Fibroblast of pulmonary artery (primary cell): ENCODE measurements around the gene ALPG.
"Not testable (repeated sequence)": the region's sequence is repeated elsewhere in the genome, so short reads cannot be mapped to it uniquely, and the experiment has no call there.

Experiments
- DNase-seq: peaks from one replicate; pipeline ENCODE4 v3.0.0-alpha.2; 2010; ENCODE audit warnings: low read depth
- H3K4me3 ChIP-seq: replicated peaks from 2 replicates; pipeline ENCODE4 v1.5.1; 2011; ENCODE audit warnings: low read depth, mild to moderate bottlenecking, control low read depth, low read length, moderate library complexity
- CTCF ChIP-seq: IDR thresholded peaks from 2 replicates; pipeline ENCODE4 v1.5.1; 2011; ENCODE audit warnings: mild to moderate bottlenecking, control low read depth, low read length, inconsistent platforms; ENCODE audit errors: missing control alignments

Gene ALPG

DNA sequence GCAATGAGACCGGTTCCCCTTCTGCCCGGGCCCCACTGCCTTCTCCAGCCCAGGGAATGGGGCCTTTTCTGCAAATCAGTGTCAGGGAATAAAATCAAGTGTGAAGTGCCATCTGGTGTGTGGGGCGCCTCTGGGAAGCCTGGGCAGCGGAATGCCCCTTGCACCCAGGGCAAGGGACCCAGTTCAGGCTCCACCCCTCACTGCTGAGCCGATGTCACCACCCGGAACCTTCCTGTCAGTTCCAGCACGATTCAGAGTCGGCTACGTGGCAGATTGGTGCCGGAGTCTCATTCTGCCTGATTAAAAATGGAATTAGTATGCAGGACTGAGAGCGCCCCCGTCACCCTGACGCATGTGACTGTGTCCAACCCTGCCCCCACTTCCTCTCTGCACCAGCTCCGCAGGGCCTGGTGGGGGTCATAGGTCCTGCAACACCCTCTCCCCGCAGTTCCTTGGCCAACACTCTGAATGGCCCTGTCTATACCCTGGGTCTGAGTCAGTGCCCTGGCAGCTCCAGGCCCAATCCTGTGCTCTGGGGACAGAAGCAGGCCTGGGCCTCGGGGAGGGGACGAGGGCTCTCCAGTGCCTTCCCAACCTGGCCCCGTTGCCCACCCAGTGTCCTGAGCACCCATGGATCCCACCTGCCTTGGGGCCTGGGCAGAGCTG, 41.1 kb downstream of the ALPG start:
- H3K4me3 ChIP-seq: no peak overlapping the region
- no peak for TF ChIP-seq CTCF
- no peak for DNase-seq

DNA sequence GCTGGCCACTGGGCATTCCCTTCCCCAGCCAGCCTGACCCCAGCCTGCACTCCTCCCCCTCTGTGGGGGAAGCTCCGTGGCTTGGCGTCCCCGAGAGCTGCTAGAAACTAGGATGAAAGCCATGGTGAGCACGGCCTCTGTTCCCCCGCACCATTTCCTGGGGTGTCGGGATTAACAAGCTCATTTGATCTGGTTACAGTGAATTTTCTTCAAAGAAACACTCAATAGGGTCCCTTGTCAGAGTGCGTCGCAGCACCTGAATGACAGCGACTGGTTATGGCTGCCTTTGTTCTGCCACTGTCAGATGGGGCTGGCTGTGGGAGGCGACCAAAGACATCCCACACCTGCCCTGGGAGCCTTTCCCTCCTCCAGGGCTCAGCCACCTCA, 41.7 kb downstream of the ALPG start:
- DNase-seq: no peak
- no peak for TF ChIP-seq CTCF
- no peak overlapping the region for H3K4me3 ChIP-seq

DNA sequence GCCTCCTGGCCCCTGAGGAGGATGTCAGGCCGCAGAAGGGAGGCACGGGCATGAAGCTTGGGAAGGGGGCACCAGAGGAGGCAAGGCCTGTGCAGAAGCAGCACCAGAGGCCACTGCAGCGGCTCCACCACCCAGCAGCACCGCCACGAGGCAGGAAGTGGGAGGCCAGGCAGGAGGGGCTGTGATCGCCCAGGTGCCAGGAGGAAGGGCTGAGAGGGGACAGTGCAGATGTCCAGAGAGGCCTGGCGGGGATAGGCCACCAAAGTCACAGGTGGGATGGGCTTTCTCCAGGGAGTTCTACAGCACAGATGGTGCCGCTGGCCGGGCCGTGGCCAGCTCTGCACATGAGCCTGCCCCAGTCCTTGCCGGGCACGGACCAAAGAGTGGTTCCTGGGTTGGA, 43.3 kb downstream of the ALPG start:
- H3K4me3 ChIP-seq: no peak overlapping the region
- no peak for DNase-seq
- no peak for TF ChIP-seq CTCF

- DNase-seq, H3K4me3 ChIP-seq: not testable (repeated sequence)
These were observed 45.0 kb downstream of the ALPG start for GRCh38 chr2:232451645-232452044.

- TF ChIP-seq CTCF: no peak
- H3K4me3 ChIP-seq: no peak overlapping the region
- DNase-seq: no peak
These were observed 48.0 kb downstream of the ALPG start for GRCh38 chr2:232454630-232455029.

DNA sequence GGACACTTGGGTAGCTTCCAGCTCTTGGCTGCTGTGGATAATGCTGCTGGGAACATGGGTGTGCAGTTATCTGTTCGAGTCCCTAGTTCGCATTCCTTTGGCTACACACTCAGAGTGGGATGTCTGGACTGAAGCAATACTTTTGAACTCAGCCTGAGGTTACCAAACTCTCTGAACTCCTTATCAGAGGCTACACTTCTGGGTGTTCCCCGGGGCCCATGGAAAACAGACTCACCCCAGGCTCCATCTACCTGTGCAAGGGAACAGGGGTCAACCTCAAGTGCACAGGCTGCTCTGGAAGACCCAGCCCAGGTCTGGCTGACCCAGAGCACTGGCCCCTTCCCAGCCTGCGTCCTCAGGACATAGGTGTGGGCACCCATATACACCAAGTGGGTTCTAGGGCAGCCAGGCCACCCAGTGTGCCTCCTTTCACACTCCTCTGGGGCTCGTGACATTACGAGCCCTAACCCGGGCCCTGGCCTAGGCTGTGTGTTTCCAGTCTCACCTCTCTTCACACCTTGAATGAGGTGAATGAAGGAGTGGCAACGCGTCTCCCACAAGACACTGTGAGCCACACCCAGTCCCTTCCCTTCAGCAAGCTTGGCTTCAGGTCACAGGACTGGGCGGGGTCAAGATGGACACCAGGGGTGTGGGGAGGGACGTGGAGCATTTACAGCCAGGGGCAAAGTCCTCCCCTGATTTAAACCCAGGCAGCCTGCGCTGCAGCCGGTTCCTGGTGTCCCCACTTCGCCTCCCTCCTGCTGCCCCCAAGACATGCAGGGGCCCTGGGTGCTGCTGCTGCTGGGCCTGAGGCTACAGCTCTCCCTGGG, 49.0 kb downstream of the ALPG start, which contains the start of gene ALPI:
Gene ALPI (plus strand): TSS at position 728 of the 830 bp plus-strand sequence. CDS start 47 bp downstream, at position 775.
- no peak within 1 kb of the TSS for H3K4me3 ChIP-seq
- no peak for TF ChIP-seq CTCF
- no peak for DNase-seq

- no peak for DNase-seq
- TF ChIP-seq CTCF: no peak
- no peak overlapping the region for H3K4me3 ChIP-seq
These were observed 49.9 kb downstream of the ALPG start for GRCh38 chr2:232456296-232457120.
